DMS153 (cell line): ENCODE data around the gene DGLUCY.
A peak's percentile ranks its signal among the peaks of the same experiment; 100 is the strongest.
"Not testable (repeated sequence)": the region's sequence is repeated elsewhere in the genome, so short reads cannot be mapped to it uniquely, and the experiment has no call there.

Source experiments
- DNase-seq: peaks from one replicate; lab custom pipeline; 2025; lab: John Stamatoyannopoulos, UW

Gene DGLUCY

DNA sequence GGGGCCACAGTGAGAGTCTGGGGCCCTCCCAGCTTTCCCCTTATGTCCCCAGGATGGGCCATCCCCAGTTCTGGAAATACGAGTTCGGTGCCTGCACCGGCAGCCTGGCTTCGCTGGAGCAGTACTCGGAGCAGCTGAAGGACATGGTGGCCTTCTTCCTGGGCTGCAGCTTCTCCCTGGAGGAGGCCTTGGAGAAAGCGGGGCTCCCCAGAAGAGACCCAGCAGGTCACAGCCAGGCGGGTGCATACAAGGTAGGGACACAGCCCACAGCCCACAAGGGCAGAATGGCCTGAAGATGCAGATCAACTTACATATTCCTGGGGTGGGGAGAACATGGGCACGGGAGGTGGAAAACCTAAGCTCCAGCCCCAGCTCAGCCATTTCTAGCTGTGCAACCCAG, 56.1 kb downstream of the DGLUCY start:
- no peak for DNase-seq

DNA sequence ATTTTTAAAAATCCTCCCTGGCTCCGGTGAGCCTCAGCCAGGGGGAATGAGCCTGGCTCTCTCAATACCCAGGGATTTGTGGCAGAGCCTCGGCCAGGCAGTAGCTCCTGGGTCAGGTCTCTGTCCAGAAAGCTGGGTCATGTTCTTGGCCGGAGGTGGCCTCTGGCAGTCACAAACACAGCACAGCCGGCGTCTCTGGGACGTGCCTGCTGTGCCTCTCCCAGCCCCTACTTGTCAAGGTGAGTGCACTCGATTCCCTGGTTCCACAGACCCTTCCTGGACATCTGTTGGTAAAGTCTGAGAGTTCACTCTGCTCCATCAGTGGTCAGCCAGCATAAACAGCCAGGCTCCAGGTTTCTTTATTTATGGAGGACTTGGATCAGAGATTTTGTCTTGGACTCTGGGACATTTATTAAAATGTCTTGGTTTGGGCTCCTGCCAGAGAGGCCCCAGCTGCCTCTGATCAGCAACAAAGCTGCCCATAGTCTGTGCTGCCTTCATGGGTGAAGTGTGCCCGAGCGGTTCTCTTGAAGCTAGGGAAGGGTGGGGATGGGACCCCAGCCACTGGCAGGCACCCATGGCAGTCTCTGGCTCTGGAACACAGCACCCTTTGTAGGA, 56.7 kb downstream of the DGLUCY start:
- DNase-seq: no peak

DNA sequence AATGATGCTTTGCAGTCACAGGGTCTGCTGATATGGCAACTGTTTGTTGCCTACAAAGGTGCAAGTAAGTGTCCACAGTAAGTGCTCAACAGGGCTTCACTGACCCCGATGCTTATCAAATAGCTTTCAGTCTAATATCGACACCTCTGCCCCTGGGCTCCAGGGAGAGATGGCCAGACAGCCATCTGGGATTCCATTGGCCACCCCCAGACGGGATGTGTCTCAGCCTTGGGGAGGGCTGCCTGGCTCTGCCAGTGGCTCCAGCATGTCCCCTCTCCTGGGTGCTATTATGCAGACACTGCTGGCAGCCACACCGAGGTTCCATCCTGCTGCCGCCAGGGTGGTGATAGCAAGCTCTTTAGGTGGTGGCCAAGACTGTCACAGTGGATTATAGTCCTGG, 57.4 kb downstream of the DGLUCY start:
- DNase-seq: no peak

DNA sequence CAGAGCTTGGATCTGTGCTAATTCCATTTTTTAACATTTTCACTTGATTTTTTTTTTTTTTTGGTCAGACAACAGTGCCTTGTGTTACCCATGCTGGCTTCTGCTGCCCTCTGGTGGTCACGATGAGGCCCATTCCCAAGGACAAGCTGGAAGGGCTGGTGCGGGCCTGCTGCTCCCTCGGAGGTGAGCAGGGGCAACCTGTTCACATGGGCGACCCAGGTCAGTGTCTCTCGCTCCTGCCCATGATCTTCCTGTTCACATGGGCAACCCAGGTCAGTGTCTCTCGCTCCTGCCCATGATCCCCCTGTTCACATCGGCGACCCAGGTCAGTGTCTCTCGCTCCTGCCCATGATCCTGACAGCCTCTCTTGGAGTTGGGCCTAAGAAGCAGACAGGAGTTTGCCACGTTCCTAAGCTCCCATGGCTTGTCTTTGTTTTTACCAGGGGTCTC, 59.4 kb downstream of the DGLUCY start:
- peak; percentile 10 for DNase-seq

DNA sequence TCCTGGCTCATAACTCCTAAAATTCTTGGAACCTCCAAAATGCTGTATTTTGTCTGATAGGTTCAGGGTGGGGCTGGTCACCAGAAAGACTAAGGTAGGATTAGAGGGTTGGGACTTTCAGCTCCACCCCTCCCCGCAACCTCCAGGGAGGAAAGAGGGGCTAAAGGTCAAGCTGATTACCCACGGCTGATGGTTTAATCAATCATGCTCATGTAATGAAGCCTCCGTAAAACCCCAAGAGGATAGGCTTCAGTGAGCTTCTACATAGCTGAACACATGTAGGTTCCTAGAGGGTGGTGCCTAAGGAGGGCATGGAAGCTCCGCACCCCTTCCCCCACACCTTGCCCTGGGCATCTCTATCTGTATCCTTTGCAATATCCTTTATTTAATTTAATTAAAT, 60.0 kb downstream of the DGLUCY start:
- DNase-seq: no peak

DNA sequence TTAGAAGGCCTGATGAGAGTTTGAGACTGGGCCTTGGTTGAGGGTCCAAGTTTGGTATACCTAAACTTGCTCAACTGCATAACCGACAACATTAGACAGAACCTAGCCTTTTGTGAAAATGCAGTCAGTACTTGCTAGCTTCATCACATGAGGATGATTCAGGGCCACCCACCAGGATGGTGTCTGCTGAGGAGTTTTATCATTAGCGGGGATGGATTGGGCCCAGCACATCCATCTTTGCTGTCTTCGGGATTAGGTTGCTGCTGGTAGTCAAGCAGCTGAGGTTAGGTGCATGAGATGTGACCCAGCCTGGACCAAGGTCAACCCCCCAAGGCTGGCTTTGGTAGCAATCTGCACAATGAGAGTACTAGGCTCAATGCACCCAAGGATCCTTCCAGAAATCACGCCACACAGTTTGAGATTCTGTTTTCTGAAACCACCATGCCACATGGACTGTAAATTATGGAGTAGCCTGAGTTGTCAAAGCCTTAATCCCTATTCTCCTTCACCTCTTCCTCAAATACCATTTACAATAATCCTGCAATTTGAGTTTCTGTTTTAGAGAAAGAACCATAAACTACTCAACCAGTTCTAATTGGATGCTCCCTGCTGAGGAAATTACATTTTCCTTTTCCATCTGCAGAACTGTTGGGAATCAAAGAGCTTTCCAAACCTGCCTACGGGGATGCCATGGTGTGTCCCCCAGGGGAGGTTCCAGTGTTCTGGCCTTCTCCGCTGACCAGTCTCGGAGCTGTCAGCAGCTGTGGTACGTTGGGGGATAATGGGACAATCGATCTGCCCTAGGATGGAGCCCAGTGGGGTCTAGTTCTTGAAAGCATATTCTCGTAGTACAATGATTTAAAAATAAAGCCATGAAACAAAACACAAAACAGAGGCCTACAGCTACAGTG, 61.7 kb downstream of the DGLUCY start:
- DNase-seq: no peak

DNA sequence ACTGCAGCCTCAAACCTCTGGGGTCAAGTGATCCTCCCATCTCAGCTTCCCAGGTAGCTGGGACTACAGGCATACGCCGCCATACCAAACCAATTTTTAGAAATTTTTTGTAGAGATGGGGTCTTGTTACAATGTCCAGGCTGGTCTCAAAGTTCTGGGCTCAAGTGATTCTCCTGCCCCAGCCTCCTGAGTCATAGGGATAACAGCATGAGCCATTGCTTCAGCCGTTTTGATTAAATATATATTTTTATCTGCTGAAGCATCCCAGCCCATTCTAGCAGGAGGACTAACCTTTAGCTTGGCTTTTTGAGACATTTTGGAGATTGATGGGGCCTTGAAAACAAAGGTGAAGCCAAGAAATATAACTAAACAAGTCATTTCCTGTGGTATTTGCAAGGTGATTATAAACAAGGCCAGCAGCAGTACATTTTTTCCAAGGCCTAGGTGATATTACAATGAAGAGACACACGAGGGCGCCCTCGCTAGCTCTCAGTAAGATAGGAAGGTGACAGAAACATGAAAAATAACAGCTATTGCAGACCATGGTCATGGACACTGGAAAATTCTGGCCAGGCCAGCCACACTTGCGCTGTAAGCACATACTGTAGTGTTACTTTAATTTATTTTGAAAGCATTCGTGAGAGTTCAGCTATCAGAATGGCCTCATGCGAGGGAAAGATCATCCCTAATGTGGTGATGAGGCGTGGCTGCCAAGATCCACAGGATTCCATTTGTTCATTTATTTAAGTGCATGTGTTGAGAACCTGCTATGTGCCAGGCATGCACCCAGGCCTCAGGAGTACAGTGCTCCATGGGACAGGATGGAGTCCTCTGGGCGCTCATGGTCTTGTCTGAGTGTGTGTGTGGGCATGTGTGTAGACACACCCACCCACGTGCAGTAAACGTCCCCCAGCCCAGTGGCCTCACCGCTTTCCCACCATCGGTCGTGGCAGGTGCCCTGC, 63.5 kb downstream of the DGLUCY start:
- DNase-seq: peak; percentile 36

DNA sequence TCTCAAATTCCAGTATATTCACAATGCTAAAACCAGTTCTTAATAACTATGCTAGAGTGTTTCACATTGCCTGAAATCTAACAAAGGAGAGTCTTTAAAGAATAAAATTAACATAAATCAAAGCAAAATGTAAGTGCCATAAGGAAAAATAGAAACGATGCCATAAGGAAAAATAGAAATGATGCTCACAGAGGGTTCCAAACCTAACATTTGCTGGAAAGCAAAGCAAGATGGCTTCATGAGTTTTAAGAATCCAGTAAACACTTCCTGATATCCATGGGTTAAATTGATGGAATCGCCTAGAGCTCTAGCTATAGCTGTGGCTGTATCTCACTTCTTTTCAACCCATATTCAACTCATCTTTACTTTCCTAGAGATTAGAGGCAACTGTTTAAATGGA, 66.7 kb downstream of the DGLUCY start:
- DNase-seq: no peak

DNA sequence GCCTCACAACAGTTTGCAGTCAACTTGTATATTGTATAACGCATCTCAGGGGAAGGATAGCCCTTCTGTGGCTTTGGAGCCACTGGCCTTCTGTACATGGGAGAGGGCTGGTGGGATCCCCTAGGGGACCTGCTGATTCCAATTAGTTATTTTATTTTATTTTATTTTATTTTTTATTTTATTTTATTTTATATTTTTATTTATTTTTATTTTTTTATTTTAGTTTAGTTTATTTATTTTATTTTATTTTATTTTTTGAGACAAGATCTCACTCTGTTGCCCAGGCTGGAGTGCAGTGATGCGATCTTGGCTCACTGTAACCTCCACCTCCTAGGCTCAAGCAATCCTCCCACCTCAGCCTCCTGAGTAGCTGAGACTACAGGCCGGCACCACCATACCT, 68.9 kb downstream of the DGLUCY start:
- DNase-seq: not testable (repeated sequence)

DNA sequence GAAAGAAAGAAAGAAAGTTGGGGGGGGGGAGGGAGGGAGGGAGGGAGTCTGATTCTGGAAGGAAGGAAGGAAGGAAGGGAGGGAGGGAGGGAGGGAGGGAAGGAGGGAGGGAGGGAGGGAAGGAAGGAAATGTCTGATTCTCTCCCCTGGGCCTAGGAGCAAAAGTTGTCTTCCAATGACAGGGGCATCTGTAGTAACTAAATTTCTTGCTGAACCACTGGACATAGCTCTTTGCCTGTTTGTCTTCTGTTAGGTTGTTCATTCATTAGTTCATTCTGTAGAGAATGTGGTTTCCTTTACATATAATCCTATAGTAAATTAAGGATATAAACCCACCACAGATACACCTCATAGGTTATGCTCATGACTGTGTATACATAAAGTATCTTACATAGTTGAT, 70.7 kb downstream of the DGLUCY start:
- DNase-seq: no peak

DNA sequence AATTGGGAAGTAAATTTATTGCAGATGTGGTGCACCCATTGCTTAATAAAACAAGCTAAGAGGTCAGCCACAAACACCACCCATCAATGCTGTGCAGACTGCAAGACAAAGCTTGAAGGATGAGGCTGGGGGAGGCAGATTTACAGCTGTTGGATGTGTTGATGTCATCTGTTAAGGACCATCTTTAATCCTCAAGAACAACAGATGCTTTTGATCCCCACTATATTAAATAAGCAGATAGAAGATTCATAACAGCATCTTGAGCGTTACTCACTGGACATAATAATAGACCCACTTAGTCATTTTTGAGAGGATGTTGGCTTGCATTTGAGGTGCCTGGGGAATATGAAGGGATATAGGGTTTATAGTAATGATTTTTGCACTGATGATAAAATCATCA, 71.8 kb downstream of the DGLUCY start:
- no peak for DNase-seq

DNA sequence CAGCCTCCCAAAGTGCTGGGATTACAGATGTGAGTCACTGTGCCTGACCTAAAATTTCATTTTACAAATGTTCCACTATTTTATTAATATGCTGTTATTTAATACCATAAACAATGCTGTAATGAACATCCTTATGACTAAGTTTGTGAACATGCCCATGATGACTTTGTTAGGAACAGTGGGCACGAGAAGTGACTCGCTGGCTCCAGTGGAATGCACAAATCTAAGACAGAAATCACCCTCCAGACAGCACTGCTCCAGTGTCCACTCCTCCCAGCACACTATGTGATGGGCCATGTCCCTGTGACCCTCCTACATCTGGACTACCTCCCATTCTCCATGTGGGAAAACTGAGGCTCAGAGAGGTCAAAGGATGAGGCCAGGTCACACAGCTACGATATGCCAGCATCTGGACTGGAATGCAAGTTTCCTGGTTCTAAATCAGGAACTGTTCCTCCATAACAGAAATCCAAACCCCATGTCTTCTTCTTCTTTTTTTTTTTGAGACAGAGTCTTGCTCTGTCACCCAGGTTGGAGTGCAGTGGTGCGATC, 72.7 kb downstream of the DGLUCY start:
- no peak for DNase-seq

DNA sequence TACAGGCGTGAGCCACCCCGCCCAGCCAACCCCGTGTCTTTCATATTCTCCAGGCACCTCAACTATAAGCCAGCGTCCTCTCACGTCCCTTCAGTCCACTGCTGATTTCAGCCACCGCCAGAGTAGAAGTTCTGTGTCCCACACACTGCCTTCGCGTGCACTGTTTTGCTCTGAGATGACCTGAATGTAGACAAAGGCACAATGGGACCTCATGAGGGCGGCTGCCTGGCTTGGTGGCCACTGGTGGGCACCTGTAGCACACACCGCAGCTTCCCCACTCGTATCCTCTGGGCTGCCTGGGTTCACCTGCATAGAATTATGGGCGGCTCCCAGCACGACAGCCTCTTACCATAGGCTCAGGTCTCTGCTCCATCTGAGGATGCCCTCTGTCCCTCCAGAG, 73.4 kb downstream of the DGLUCY start:
- DNase-seq: no peak

DNA sequence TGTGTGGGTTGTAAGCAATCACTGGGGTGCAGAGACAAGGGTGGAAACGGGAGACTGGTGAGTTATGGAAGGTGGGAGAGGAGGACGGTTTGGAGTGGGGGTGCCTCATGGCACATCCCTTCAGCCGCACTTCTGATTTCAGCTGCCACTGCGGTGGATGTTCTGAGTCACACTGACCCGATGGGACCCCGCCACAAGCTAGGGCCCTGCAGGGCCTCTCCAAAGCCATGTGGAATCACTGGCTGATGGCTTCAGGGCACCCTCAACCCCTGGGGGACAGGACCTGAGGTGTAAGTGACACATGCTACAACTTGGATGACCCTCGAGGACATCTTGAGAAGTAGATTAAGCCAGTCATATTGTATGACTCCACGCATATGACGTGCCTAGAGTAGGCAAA, 77.0 kb downstream of the DGLUCY start:
- DNase-seq: no peak

DNA sequence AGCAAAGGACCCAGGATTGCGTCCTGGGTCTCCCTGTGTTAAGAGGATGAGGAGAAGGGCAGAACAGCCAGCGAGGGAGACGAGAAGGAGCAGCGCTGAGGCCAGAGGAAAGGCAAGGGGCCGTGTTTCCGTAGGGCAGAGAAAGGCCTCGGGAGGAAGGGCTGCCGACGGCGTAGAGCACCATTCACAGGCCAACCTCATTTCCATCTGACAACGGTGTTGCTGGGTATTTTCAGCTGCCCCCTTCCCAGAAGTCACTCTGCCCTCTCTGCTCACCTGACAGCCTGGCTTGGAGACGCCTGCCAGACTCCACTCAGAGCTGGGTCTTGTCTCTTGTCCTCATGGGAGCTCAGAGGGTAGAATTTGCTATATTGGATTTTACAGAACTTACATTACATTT, 79.2 kb downstream of the DGLUCY start:
- DNase-seq: no peak

DNA sequence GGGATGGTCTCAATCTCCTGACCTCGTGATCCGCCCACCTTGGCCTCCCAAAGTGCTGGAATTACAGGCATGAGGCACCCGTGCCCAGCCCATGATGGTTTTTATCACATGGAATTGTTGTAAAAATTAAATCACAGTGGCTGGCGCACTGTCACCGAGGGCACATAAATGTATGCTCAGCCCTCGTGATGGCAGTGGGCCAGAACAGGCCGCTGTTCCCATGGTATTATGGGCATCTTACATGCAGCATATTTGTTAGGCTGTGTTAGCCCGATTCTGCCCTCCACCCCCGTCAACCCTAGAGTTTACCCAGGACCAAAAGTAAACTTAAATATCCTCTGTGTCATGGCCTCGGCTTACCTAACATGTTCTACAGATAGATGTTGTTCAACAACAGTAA, 82.0 kb downstream of the DGLUCY start:
- no peak for DNase-seq

DNA sequence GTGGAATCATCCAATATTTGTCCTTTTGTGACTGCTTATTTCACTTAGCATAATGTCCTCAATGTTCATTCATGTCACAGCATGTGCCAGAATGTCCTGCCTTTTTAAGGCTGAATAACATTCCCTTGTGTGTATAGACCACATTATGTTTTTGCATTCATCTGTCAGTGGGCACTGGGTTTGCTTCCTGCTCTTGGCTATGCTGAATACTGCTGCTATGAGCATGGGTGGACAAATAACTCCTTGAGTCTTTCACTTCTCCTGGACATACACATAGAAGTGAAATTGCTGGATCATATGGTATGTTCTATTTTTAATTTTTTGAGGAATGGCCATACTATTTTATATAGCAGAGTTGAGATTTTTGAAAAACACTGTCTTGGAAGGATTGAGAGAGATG, 83.8 kb downstream of the DGLUCY start:
- DNase-seq: no peak

DNA sequence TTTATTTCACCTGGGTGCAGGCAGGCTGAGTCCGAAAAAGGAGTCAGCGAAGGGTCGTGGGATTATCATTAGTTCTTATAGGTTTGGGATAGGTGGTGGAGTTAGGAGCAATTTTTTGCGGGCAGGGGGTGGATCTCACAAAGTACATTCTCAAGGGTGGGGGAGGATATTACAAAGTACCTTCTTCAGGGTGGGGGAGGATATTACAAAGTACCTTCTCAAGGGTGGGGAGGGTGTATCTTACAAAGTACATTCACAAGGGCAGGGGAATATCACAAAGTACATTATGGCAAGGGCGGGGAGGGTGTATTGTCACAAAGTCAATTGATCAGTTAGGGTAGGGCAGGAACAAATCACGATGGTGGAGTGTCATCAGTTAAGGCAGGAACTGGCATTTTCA, 86.9 kb downstream of the DGLUCY start:
- not testable (repeated sequence) for DNase-seq

DNA sequence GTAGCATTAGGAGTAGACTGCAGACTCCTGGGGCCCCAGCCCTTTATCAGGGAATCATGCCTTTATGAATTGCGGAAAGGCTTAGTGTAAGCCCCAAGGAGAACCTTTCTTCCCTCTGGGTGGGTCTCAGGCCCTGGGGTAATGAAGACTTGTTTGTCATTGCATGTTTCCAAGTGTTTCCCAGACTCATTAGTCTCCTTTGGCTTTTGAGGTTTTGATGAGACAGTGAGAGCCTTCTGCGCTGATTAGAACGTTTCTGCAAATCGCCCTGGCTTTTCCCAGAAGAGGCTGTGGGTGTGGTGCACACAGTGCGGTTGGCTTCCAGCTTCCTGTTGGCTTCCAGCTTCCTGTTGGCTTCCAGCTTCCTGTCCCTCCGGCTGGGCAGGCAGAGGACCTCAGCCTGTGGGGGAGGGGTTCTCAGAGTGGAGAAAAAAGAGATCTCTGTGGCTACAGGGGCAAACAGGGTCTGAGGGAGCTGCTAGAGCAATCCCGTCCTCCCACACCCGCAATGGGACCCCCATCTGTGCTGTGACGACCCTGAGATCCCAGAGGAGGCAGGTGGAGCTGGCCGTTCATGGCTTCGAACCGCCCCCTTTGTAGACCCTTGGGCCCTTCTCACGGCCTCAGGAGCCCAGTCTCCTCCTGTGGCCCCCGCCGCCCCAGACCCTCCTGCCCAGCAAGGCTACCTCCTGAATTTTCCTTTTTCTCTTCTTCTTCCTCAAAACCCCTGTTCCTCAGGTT, 88.5 kb downstream of the DGLUCY start:
- no peak for DNase-seq

DNA sequence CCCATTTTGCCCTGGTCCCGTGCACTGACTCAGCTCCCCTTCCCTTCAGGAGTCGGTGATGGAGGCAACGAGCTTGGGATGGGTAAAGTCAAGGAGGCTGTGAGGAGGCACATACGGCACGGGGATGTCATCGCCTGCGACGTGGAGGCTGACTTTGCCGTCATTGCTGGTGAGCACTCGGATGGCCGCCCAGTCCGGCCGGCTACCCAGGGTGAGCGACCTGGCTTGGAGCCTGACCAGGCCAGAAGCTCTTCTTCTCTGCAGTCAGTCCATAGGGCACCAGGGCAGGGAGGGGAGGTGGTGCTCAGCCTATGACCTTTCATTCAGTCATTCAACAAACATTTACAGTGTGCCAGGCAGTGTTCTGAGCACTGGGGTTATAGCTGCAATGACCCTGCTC, 90.8 kb downstream of the DGLUCY start:
- DNase-seq: no peak

DNA sequence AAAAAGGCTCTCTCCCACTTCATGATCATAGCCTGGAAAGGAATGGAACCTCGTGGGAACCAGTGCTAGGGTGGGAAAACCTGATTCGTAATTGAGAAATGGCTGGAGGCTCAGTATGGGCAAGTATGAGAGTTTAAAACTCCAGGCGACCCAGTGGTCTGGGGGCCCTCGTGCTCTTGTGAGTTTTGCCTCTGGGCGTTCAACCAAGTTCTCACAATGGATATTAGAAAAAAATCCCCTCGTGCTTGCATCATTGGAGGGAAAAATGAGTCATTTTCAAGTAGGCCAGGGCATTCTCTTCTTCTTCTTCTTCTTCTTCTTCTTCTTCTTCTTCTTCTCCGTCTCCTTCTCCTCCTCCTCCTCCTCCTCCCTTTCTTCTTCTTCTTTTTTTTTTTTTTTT, 91.6 kb downstream of the DGLUCY start:
- DNase-seq: no peak
